Pancreas (tissue), 10 donors: ENCODE measurements around the gene CCDC181. TPM values are rescaled to one million over a fixed set of nuclear protein-coding genes. Genes with fewer than 3 reads are reported as not detected.
A peak's percentile ranks its signal among the peaks of the same experiment; 100 is the strongest.

ENCODE experiments used
- ATAC-seq, 4 donors: fragments of 200-7000 bp; cut with Tn5 transposase; one replicate each; pipeline versions ENCODE4 v1.8.0 to v1.9.1; 2020; ENCODE audit warnings: mild to moderate bottlenecking in 4 of 4, moderate library complexity in 4 of 4
- DNase-seq, 6 donors: peaks; one replicate each; pipeline ENCODE4 v3.0.0-alpha.2; 2020
- FAIRE-seq: peaks from 2 replicates; lab custom pipeline; 2012; peaks lifted over from hg19 to GRCh38; lab: Jason Lieb, UNC
- H3K27ac ChIP-seq, 4 donors: fragments of 200-600 bp; sonication (generic); 1 replicate in 3 of 4; 2 replicates in 1 of 4; pipeline versions ENCODE4 v1.5.0 to v1.8.0; 2020
- H3K27me3 ChIP-seq, 4 donors: fragments of 200-600 bp; one replicate each; pipeline ENCODE4 v1.8.0; 2021
- H3K36me3 ChIP-seq, 3 donors: fragments of 200-600 bp; sonication (generic) in 1 of 3; one replicate each; pipeline versions ENCODE4 v1.5.0 to v1.8.0; 2020 to 2021
- H3K4me1 ChIP-seq, 3 donors: fragments of 200-600 bp; one replicate each; pipeline ENCODE4 v1.8.0; 2021
- H3K4me3 ChIP-seq, 4 donors: fragments of 200-600 bp; sonication (generic) in 2 of 4; one replicate each; pipeline versions ENCODE4 v1.5.0 to v1.8.0; 2020 to 2021
- H3K9me3 ChIP-seq, 4 donors: fragments of 200-600 bp; one replicate each; pipeline ENCODE4 v1.8.0; 2021
- WGBS, 2 donors: extraction: QIAGEN DNeasy Blood & Tissue Kit; methylation state at CpG; one replicate each; pipeline ENCODE4 v1.1.7; 2013; 5-methylcytosine and 5-hydroxymethylcytosine counted together
- intact Hi-C, 3 donors: fragments of 100-400 bp; cut with DNase I; formaldehyde crosslinking; loops; one replicate each; pipeline versions ENCODE4 v1.11.1 to v1.14.2; 2022
- polyA plus RNA-seq, 2 donors: library from polyadenylated mRNA; stranded (reverse); fragments of 200-250 nt; gene quantifications; one replicate each; pipeline ENCODE4 v1.2.3, GENCODE V29; 2013
- total RNA-seq, 6 donors: library from RNA; stranded (reverse); fragmentation: NEBNext Ultra II Directional in 4 of 6; extraction: Animal tissue kit (Norgen Biotek cat#: 25700) in 4 of 6; gene quantifications; one replicate each; pipeline versions ENCODE4 v1.2.1 to v1.2.4, GENCODE V29; 2021 to 2023
- TF ChIP-seq, protein P1 (sequence below), 4 donors: fragments of 200-600 bp; sonication (generic) in 3 of 4; IDR thresholded peaks; one replicate each; pipeline versions ENCODE4 v1.5.0 to v1.8.0; 2021; ENCODE audit warnings: antibody characterized with exemption in 4 of 4
- donor health status: healthy with polysubstance abuse.
- donor health status: DM: no; HTN: no; CAD: no; lungs with moderate emphysema.
- donor health status: DM: no; HTN: no; CAD: no.
- donor health status: control.
- donor health status: control.
- donor health status: Bipolar disorder and iron deficiency.
- donor health status: DM: yes; HTN: yes; CAD: no.
- donor health status: DM: no; HTN: no; CAD: no.
- donor health status: DM: no; HTN: no; CAD: no.
- donor health status: DM: yes; HTN: yes; CAD: no.

Gene CCDC181
- total and polyA plus RNA-seq, 8 donors, result 0.65 to 4.3 (median 1.3) TPM

DNA sequence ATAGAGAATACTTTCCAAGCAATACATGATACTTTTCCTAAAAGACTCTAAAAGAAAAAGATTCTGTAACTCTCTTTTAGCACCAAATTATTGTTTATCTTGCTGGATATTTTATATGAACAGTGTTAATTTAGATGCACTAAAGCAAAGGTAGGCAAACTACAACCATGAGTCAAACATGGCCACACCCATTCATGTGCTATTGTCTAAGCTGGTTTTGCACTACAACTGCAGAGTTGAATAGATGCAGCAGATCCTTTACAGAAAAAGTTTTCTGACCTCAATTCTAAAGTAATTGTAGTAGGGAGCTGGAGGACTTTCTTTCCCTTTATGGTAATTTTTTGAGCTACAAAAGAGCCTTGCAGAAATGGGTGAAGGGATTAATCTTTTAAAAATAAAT, 39.9 kb downstream of the CCDC181 start:
- ATAC-seq, result no peak

DNA sequence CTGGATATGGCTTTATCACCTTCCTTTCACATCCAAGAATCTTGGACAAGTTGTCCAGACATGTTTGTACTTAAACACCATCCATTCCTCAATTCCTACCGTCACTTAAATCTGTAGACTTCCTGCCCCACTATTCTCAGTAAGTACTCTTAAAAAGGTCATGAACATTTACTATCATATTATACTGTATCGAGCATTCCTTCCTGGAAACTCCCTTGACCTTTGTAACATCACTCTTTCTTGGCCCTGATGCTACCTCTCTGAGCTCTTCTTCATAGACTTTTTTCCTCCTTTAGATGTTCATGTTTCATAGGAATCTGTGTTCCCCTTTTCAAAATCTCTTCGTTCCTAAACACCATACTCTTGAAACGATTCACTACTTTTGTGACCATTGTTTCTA, 43.8 kb downstream of the CCDC181 start:
- no peaks in the 10 kb centered on the region for H3K27me3 ChIP-seq
- no peak overlapping the region for H3K27ac ChIP-seq
- FAIRE-seq (no peak), ATAC-seq (no peak), DNase-seq (no peak)
- WGBS, 2 donors, result 70 to 82% methylated on average over 4 of the region's 4 CpGs
- no peak overlapping the region for H3K4me3 ChIP-seq
- TF ChIP-seq, protein P1, sequence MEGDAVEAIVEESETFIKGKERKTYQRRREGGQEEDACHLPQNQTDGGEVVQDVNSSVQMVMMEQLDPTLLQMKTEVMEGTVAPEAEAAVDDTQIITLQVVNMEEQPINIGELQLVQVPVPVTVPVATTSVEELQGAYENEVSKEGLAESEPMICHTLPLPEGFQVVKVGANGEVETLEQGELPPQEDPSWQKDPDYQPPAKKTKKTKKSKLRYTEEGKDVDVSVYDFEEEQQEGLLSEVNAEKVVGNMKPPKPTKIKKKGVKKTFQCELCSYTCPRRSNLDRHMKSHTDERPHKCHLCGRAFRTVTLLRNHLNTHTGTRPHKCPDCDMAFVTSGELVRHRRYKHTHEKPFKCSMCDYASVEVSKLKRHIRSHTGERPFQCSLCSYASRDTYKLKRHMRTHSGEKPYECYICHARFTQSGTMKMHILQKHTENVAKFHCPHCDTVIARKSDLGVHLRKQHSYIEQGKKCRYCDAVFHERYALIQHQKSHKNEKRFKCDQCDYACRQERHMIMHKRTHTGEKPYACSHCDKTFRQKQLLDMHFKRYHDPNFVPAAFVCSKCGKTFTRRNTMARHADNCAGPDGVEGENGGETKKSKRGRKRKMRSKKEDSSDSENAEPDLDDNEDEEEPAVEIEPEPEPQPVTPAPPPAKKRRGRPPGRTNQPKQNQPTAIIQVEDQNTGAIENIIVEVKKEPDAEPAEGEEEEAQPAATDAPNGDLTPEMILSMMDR (IDR thresholded peaks at IDR 0.05), result no peak
- H3K36me3 ChIP-seq, result peaks cover 0 to 41% (median 5%) of the 10 kb centered on the region in 3 donors
- H3K9me3 ChIP-seq, result no peaks in the 10 kb centered on the region
- no peaks in the 10 kb centered on the region for H3K4me1 ChIP-seq
- intact Hi-C loops, result no loop called here

More for the DNA sequence above, 39.9 kb downstream of the CCDC181 start:
- Histone ChIP-seq H3K27me3 (no peaks in the 10 kb centered on the region), H3K4me3 (no peak overlapping the region), H3K4me1 (no peaks in the 10 kb centered on the region), H3K27ac (no peak overlapping the region), H3K36me3 (peaks cover 0 to 40% (median 8%) of the 10 kb centered on the region in 3 donors), H3K9me3 (no peaks in the 10 kb centered on the region)
- intact Hi-C loops, result no loop called here
- no peak for FAIRE-seq
- TF ChIP-seq, protein P1 (IDR thresholded peaks at IDR 0.05), result no peak
- DNase-seq, result no peak

DNA sequence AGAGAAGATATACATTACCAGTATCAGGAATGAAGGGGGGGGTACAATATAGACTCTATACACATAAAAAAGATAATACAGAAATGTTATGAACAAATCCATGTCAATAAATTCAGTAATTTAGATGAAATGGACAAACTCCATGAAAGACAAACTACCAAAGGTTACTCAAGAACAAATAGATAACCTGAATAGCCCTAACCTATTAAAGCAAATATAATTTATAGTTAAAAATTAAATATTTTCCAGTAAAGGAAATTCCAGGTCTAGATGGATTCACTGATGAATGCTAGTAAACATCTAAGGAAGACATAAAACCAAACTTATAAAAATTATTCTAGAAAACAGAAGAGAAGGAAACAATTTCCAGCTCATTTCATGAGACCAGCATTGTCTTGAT, 46.1 kb downstream of the CCDC181 start:
- no peak overlapping the region for H3K27ac ChIP-seq
- no peak overlapping the region for H3K4me3 ChIP-seq
- ATAC-seq, result no peak
- peaks cover 0 to 47% (median 0%) of the 10 kb centered on the region in 3 donors for H3K36me3 ChIP-seq
- H3K27me3 ChIP-seq, result no peaks in the 10 kb centered on the region
- H3K4me1 ChIP-seq, result no peaks in the 10 kb centered on the region
- no peak for DNase-seq
- TF ChIP-seq, protein P1 (IDR thresholded peaks at IDR 0.05), result no peak
- no peak for FAIRE-seq
- intact Hi-C loops, result no loop called here
- H3K9me3 ChIP-seq, result no peaks in the 10 kb centered on the region

DNA sequence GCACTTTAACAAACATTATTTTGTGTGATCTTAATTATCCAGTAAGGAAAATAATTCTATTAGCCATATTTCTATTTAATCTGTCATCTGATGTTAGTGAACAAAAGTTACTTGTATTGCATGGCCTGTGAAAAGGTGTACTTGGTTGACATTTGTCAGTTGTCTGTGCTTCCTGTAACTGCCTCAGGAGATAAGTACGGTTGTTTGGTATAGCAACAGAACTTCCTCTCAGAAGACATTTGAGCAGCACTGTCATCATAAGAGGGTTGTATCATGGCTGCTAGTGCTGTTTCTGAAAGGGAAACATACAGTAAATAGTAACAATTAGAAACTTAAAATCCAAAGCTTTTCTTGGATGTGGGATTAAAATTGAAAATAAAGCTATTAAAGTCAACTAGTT, 55.9 kb downstream of the CCDC181 start:
- Histone ChIP-seq H3K27me3 (no peaks in the 10 kb centered on the region), H3K4me1 (peaks cover 3 to 9% (median 6%) of the 10 kb centered on the region in 3 donors), H3K36me3 (peaks cover 0 to 15% (median 7%) of the 10 kb centered on the region in 3 donors), H3K9me3 (no peaks in the 10 kb centered on the region), H3K4me3 (no peak overlapping the region), H3K27ac (no peak overlapping the region)
- FAIRE-seq (no peak), DNase-seq (no peak), ATAC-seq (no peak)
- TF ChIP-seq, protein P1 (IDR thresholded peaks at IDR 0.05), result no peak
- WGBS, 2 donors, result 68 to 86% methylated on average over 1 of the region's 1 CpG
- intact Hi-C loops, result no loop called here

DNA sequence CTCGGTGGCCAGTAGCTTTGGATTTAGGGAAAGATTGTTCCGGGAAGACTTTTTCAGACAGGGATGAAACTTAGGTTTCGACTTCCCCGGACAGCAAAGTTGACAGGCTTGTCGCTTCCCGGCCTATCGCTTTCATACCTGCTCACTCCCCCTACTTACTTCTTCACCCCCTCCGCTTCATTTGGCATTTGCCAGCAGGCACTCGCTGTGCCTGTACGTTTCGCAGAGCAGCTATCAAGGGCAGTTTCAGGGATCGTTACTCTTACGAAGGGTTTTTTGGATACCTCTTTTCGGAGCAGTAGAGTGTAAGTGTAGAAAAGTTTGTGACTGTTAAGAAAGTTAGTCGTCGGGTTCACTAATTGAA, 58.9 kb downstream of the CCDC181 start:
- H3K9me3 ChIP-seq, result no peaks in the 10 kb centered on the region
- no peak for FAIRE-seq
- intact Hi-C loops, result no loop called here
- peak in 2 of 6 donors; percentile 21 to 51 for DNase-seq
- WGBS, 2 donors, result 0% methylated on average over 16 of the region's 16 CpGs
- peak overlapping the region; percentile 47 to 86 (median 60) for H3K27ac ChIP-seq
- peaks cover 3 to 9% (median 6%) of the 10 kb centered on the region in 3 donors for H3K4me1 ChIP-seq
- H3K4me3 ChIP-seq, result peak overlapping the region; percentile 49 to 66 (median 58)
- TF ChIP-seq, protein P1 (IDR thresholded peaks at IDR 0.05), result no peak
- ATAC-seq, result peak; percentile 22 to 43 (median 26)
- peaks cover 0 to 13% (median 7%) of the 10 kb centered on the region in 3 donors for H3K36me3 ChIP-seq
- H3K27me3 ChIP-seq, result no peaks in the 10 kb centered on the region
